K562 (cell line): ENCODE results near the gene DCAKD. TPM values are rescaled to one million over a fixed set of nuclear protein-coding genes. Genes with fewer than 3 reads are reported as not detected.
A peak's percentile ranks its signal among the peaks of the same experiment; 100 is the strongest.

Source experiments
- ATAC-seq: fragments of 200-7000 bp; cut with Tn5 transposase; 3 replicates; pipeline ENCODE4 v1.9.1; 2020; ENCODE audit warnings: moderate library complexity
- BruUV-seq: library from RNA; stranded (reverse); fragments of 400-500 nt; replicated peaks from 2 replicates; lab custom pipeline; 2021; lab: Mats Ljungman, UMichigan
- CTCF ChIA-PET: fragments of 300-600 bp; formaldehyde crosslinking; extraction: SDS; loops from one replicate; lab custom pipeline; 2021; ENCODE audit warnings: low intra/inter-chr PET ratio; lab: Yijun Ruan, JAX
- POLR2A ChIA-PET: fragments of 300-600, 350-650 bp; sonication (Branson Sonifier 250); formaldehyde crosslinking; extraction: SDS; loops from one replicate; lab custom pipeline; 2021; ENCODE audit warnings: antibody characterized with exemption, inconsistent platforms; lab: Yijun Ruan, JAX
- DNase-seq, 4 experiments: peaks; one replicate each; pipeline versions ENCODE4 v3.0.0 to v3.0.0-alpha.2; 2011 to 2018; ENCODE audit warnings: low spot score in 3 of 4, mixed read lengths in 3 of 4; ENCODE audit errors: extremely low read depth in 1 of 4
- FAIRE-seq: peaks from 2 replicates; lab custom pipeline; 2011; peaks lifted over from hg19 to GRCh38; lab: Jason Lieb, UNC
- H2AFZ ChIP-seq: 2 replicates; pipeline ENCODE4 v1.6.0; 2011; ENCODE audit warnings: low read depth, low read length, control low read depth, inconsistent platforms
- H3K27ac ChIP-seq: fragments of 200-600 bp; 3 replicates; pipeline ENCODE4 v1.8.0; 2011; ENCODE audit warnings: low read depth, mild to moderate bottlenecking, control low read depth, inconsistent platforms, low read length, moderate library complexity, mixed read lengths; ENCODE audit errors: extremely low read depth
- H3K27me3 ChIP-seq, 2 experiments: fragments of 300-600 bp in 1 of 2; 2 replicates in 1 of 2; 3 replicates in 1 of 2; pipeline versions ENCODE4 v1.6.0 to v1.8.0; 2011; ENCODE audit warnings: inconsistent platforms in 2 of 2, low read length in 2 of 2, mild to moderate bottlenecking in 1 of 2, mixed read lengths in 1 of 2, moderate library complexity in 1 of 2; ENCODE audit not compliant: control insufficient read depth in 2 of 2, insufficient read depth in 2 of 2
- H3K36me3 ChIP-seq: fragments of 300-600 bp; 3 replicates; pipeline ENCODE4 v1.8.0; 2011; ENCODE audit warnings: mild to moderate bottlenecking, low read length, inconsistent platforms; ENCODE audit not compliant: control insufficient read depth, insufficient read depth
- H3K4me1 ChIP-seq, 2 experiments: fragments of 200-600 bp in 1 of 2; replicated peaks in 1 of 2; 2 replicates in 1 of 2; 3 replicates in 1 of 2; pipeline versions ENCODE4 v1.5.1 to v1.8.0; 2011; ENCODE audit warnings: inconsistent platforms in 2 of 2, low read length in 2 of 2, mild to moderate bottlenecking in 1 of 2, mixed read lengths in 1 of 2, moderate library complexity in 1 of 2; ENCODE audit not compliant: control insufficient read depth in 2 of 2, insufficient read depth in 2 of 2
- H3K4me2 ChIP-seq: 2 replicates; pipeline ENCODE4 v1.6.1; 2011; ENCODE audit warnings: low read length, control low read depth, inconsistent platforms, mixed read lengths; ENCODE audit not compliant: insufficient read depth
- H3K4me3 ChIP-seq: fragments of 200-600 bp; sonication (generic), shearing (Covaris generic); 2 replicates; pipeline ENCODE4 v1.5.1; 2016; ENCODE audit warnings: control low read depth, inconsistent platforms
- H3K79me2 ChIP-seq: fragments of 200-600 bp; 3 replicates; pipeline ENCODE4 v1.8.0; 2011; ENCODE audit warnings: low read length, inconsistent platforms; ENCODE audit not compliant: control insufficient read depth, insufficient read depth
- H3K9ac ChIP-seq, 2 experiments: 2 replicates each; pipeline versions ENCODE4 v1.6.0 to v1.6.1; 2011; ENCODE audit warnings: low read depth in 2 of 2, low read length in 2 of 2, control low read depth in 1 of 2, inconsistent platforms in 1 of 2, mild to moderate bottlenecking in 1 of 2, mixed read lengths in 1 of 2; ENCODE audit not compliant: insufficient read depth in 1 of 2
- H3K9me1 ChIP-seq: one replicate; pipeline ENCODE4 v1.6.0; 2011; ENCODE audit warnings: inconsistent platforms, mild to moderate bottlenecking, low read length, moderate library complexity; ENCODE audit not compliant: control insufficient read depth, insufficient read depth
- H3K9me3 ChIP-seq: replicated peaks from 2 replicates; pipeline ENCODE4 v1.5.1; 2011; ENCODE audit warnings: low read depth, low read length, inconsistent platforms; ENCODE audit not compliant: control insufficient read depth, insufficient read depth
- H4K20me1 ChIP-seq: replicated peaks from 2 replicates; pipeline ENCODE4 v1.6.1; 2011; ENCODE audit warnings: low read length, inconsistent platforms, mixed read lengths; ENCODE audit not compliant: control insufficient read depth, insufficient read depth
- ATF7 ChIP-seq: fragments of 450-650 bp; IDR thresholded peaks from 2 replicates; pipeline ENCODE4 v1.7.1; 2014; ENCODE audit warnings: mild to moderate bottlenecking, moderate library complexity
- E2F8 ChIP-seq: fragments of 450-650 bp; IDR thresholded peaks from 2 replicates; pipeline ENCODE4 v1.7.1; 2018; ENCODE audit warnings: mild to moderate bottlenecking, low read depth; ENCODE audit not compliant: partially characterized antibody
- HMGXB4 ChIP-seq: sonication (generic); formaldehyde crosslinking; IDR thresholded peaks from 2 replicates; pipeline ENCODE4 v1.8.1; 2023; ENCODE audit warnings: mild to moderate bottlenecking, missing genetic modification reagents
- MXD1 ChIP-seq: fragments of 250-450 bp; sonication (Bioruptor Pico); IDR thresholded peaks from 2 replicates; pipeline ENCODE4 v1.8.0; 2021; ENCODE audit warnings: borderline replicate concordance, mild to moderate bottlenecking, moderate library complexity; ENCODE audit not compliant: poor library complexity, severe bottlenecking
- PCBP1 ChIP-seq: fragments of 200-400 bp; formaldehyde crosslinking; IDR thresholded peaks from 2 replicates; pipeline ENCODE4 v1.6.1; 2018; ENCODE audit warnings: mild to moderate bottlenecking, low read depth, low read length; ENCODE audit not compliant: poor library complexity, severe bottlenecking
- PPARD ChIP-seq: fragments of 250-450 bp; sonication (Bioruptor Pico); IDR thresholded peaks from 2 replicates; pipeline ENCODE4 v1.8.0; 2022; ENCODE audit warnings: inconsistent platforms, mild to moderate bottlenecking, moderate library complexity
- SREBF2 ChIP-seq: sonication (generic); formaldehyde crosslinking; IDR thresholded peaks from 2 replicates; pipeline ENCODE4 v1.4.0; 2020; ENCODE audit warnings: mild to moderate bottlenecking, missing genetic modification reagents
- TSC22D4 ChIP-seq: fragments of 450-650 bp; IDR thresholded peaks from 2 replicates; pipeline ENCODE4 v1.6.1; 2016; ENCODE audit warnings: missing genetic modification characterization, missing biosample characterization, control low read depth
- ZNF511 ChIP-seq: sonication (generic); formaldehyde crosslinking; IDR thresholded peaks from 2 replicates; pipeline ENCODE4 v1.8.0; 2022; ENCODE audit warnings: mild to moderate bottlenecking, missing genetic modification reagents
- ZNF639 ChIP-seq, 2 experiments: fragments of 200-800 bp in 1 of 2; sonication (Bioruptor generic) in 1 of 2; sonication (generic) in 1 of 2; formaldehyde crosslinking in 1 of 2; IDR thresholded peaks in 1 of 2; conservative IDR thresholded peaks in 1 of 2; 2 replicates each; pipeline versions ENCODE4 v1.5.0 to v1.6.1; 2016 to 2020; ENCODE audit warnings: missing compliant biosample characterization in 1 of 2, missing genetic modification characterization in 1 of 2, missing genetic modification reagents in 1 of 2
- WGBS: fragments of 100-300 bp; shearing (Covaris generic); methylation state at CpG from one replicate; pipeline ENCODE4 v1.1.6; 2016; ENCODE audit warnings: low coverage, mixed read lengths; ENCODE audit not compliant: insufficient coverage; ENCODE audit errors: missing lambda C conversion rate; 5-methylcytosine and 5-hydroxymethylcytosine counted together
- in situ Hi-C: fragments of 300-500 bp; cut with MboI; formaldehyde crosslinking; loops from 4 replicates; pipeline ENCODE4 v1.15.0; 2018; ENCODE audit warnings: inconsistent platforms, mixed read lengths
- intact Hi-C: fragments of 100-400 bp; cut with micrococcal nuclease; formaldehyde crosslinking; loops from 2 replicates; pipeline ENCODE4 v1.14.2; 2022
- polyA plus RNA-seq, 8 experiments: library from polyadenylated mRNA; depleted of rRNA in 4 of 8; stranded (reverse) in 5 of 8; unstranded in 3 of 8; fragments of >200 nt; fragmentation: Nextera tagmentation in 2 of 8; fragmentation: Illumina TruSeq in 1 of 8; extraction: Ambion mirVana in 2 of 8; extraction: Trizol in 1 of 8; gene quantifications; 2 replicates each; pipeline versions ENCODE4 v1.2.1 to v1.2.3, GENCODE V29; 2011 to 2014; ENCODE audit warnings: inconsistent platforms in 1 of 8, missing spikeins in 1 of 8
- total RNA-seq, 7 experiments: library from RNA; depleted of rRNA in 6 of 7; stranded (reverse); fragments of >200 nt in 6 of 7; fragmentation: Illumina TruSeq in 2 of 7; extraction: Trizol in 2 of 7; gene quantifications; 2 replicates each; pipeline versions ENCODE4 v1.2.1 to v1.2.3, GENCODE V29; 2011 to 2021; ENCODE audit warnings: low replicate concordance in 1 of 7

The DCAKD gene
- total and polyA plus RNA-seq, 9 of the 15 experiments (the other 6 are each of a cell fraction or from before 2014, with no cell fraction given) = 7.9 to 35.5 (median 21.4) TPM

GRCh38 chr17:45031231-45032173 is 19.9 kb downstream of the DCAKD start (continued):
- TF ChIP-seq PPARD (CRISPR knock-in tag) (no peak), SREBF2 (CRISPR knock-in tag) (no peak)

- H3K79me2 ChIP-seq = no peaks in the 10 kb centered on the region
- ChIA-PET CTCF (no interaction called here), POLR2A (no interaction called here)
- 0 out of 2 replicates have a peak overlapping the region, but pooled peaks have one; percentile 53 for H3K4me2 ChIP-seq
- no peaks in the 10 kb centered on the region for H3K9me3 ChIP-seq
- H3K27me3 ChIP-seq = no peaks in the 10 kb centered on the region
- peak overlapping the region; percentile 72; the same call in 1 of the 3 replicates for H3K27ac ChIP-seq
- H3K36me3 ChIP-seq = peaks cover 62% of the 10 kb centered on the region
- H3K9me1 ChIP-seq = peaks cover 6% of the 10 kb centered on the region
- no peak for DNase-seq
- no peak for ATAC-seq
- no peak overlapping the region for H3K4me3 ChIP-seq
- H2AFZ ChIP-seq = no peak overlapping the region
- peak overlapping the region in 1 of 2 experiments; percentile 48; a peak in 1 of 4 replicates for H3K9ac ChIP-seq
- in situ Hi-C loops = no loop called here
- no TSS peak for BruUV-seq
- no peak for FAIRE-seq
- intact Hi-C loops = no loop called here
- no peaks in the 10 kb centered on the region for H4K20me1 ChIP-seq
- WGBS = 68% methylated on average over 6 of the region's 6 CpGs
- H3K4me1 ChIP-seq = peaks cover 20 to 26% of the 10 kb centered on the region in 2 experiments
- no peak for TF ChIP-seq PCBP1
- no peak for TF ChIP-seq TSC22D4 (tag)
- TF ChIP-seq E2F8 = no peak
- no peak for TF ChIP-seq ZNF639 (CRISPR knock-in tag; conservative IDR thresholded peaks at IDR 0.05 in 1 of 2, IDR thresholded peaks at IDR 0.05 in 1 of 2)
- TF ChIP-seq ZNF511 (CRISPR knock-in tag) = no peak
- no peak for TF ChIP-seq ATF7
- TF ChIP-seq HMGXB4 (CRISPR knock-in tag) = no peak
- no peak for TF ChIP-seq MXD1
Observed at GRCh38 chr17:45030733-45031132, 20.7 kb downstream of the DCAKD start.
